Vagina (tissue), 2 donors: ENCODE results near the gene TTLL4.

Experiments used
- POLR2A ChIP-seq, 2 donors: fragments of 450-650 bp; IDR thresholded peaks; one replicate each; pipeline ENCODE4 v1.6.1; 2017; ENCODE audit warnings: antibody characterized with exemption in 2 of 2, mild to moderate bottlenecking in 2 of 2, moderate library complexity in 2 of 2
- TF ChIP-seq, protein P1 (sequence below), 3 experiments: fragments of 450-650 bp in 2 of 3; fragments of 200-600 bp in 1 of 3; sonication (generic) in 1 of 3; IDR thresholded peaks; one replicate each; pipeline ENCODE4 v1.5.1; 2017 to 2019; ENCODE audit warnings: antibody characterized with exemption in 3 of 3, mild to moderate bottlenecking in 2 of 3, moderate library complexity in 2 of 3

DNA sequence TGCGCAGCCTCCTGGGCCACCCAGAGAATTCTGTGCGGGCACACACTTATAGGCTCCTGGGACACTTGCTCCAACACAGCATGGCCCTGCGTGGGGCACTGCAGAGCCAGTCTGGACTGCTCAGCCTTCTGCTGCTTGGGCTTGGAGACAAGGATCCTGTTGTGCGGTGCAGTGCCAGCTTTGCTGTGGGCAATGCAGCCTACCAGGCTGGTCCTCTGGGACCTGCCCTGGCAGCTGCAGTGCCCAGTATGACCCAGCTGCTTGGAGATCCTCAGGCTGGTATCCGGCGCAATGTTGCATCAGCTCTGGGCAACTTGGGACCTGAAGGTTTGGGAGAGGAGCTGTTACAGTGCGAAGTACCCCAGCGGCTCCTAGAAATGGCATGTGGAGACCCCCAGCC is 11.8 kb upstream of the TTLL4 start:
- TF ChIP-seq, protein P1, sequence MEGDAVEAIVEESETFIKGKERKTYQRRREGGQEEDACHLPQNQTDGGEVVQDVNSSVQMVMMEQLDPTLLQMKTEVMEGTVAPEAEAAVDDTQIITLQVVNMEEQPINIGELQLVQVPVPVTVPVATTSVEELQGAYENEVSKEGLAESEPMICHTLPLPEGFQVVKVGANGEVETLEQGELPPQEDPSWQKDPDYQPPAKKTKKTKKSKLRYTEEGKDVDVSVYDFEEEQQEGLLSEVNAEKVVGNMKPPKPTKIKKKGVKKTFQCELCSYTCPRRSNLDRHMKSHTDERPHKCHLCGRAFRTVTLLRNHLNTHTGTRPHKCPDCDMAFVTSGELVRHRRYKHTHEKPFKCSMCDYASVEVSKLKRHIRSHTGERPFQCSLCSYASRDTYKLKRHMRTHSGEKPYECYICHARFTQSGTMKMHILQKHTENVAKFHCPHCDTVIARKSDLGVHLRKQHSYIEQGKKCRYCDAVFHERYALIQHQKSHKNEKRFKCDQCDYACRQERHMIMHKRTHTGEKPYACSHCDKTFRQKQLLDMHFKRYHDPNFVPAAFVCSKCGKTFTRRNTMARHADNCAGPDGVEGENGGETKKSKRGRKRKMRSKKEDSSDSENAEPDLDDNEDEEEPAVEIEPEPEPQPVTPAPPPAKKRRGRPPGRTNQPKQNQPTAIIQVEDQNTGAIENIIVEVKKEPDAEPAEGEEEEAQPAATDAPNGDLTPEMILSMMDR (IDR thresholded peaks at IDR 0.05), result no peak
- TF ChIP-seq POLR2A (IDR thresholded peaks at IDR 0.05), result no peak
